Tibial artery (tissue), 4 donors: ENCODE results near the gene SNAPC5.
"Not testable (repeated sequence)": the region's sequence is repeated elsewhere in the genome, so short reads cannot be mapped to it uniquely, and the experiment has no call there.

Experiments used
- DNase-seq, 2 donors: peaks; one replicate each; pipeline ENCODE4 v3.0.0-alpha.2; 2019
- H3K27ac ChIP-seq, 2 donors: fragments of 200-600 bp; sonication (generic) in 1 of 2; 1 replicate in 1 of 2; 2 replicates in 1 of 2; pipeline ENCODE4 v1.5.1; 2018 to 2019; ENCODE audit warnings: mild to moderate bottlenecking in 1 of 2
- H3K27me3 ChIP-seq, 2 donors: fragments of 200-600 bp; sonication (generic) in 1 of 2; one replicate each; pipeline versions ENCODE4 v1.5.1 to v1.6.0; 2016 to 2019
- H3K36me3 ChIP-seq, 3 donors: fragments of 200-600 bp; sonication (generic) in 2 of 3; one replicate each; pipeline ENCODE4 v1.5.1; 2016 to 2019; ENCODE audit warnings: mild to moderate bottlenecking in 2 of 3
- H3K4me1 ChIP-seq, 4 donors: fragments of 200-600 bp; sonication (generic) in 2 of 4; 1 replicate in 3 of 4; 2 replicates in 1 of 4; pipeline ENCODE4 v1.5.1; 2016 to 2019
- H3K4me3 ChIP-seq, 2 donors: fragments of 200-600 bp; sonication (generic) in 1 of 2; 1 replicate in 1 of 2; 2 replicates in 1 of 2; pipeline ENCODE4 v1.5.1; 2018 to 2019; ENCODE audit warnings: mild to moderate bottlenecking in 2 of 2
- H3K9me3 ChIP-seq, 3 donors: fragments of 200-600 bp; sonication (generic) in 1 of 3; one replicate each; pipeline ENCODE4 v1.5.1; 2016 to 2019
- CTCF ChIP-seq, 2 experiments: fragments of 200-600 bp in 1 of 2; fragments of 450-650 bp in 1 of 2; IDR thresholded peaks; one replicate each; pipeline ENCODE4 v1.5.1; 2017 to 2019; ENCODE audit warnings: antibody characterized with exemption in 2 of 2, mild to moderate bottlenecking in 1 of 2, moderate library complexity in 1 of 2
- intact Hi-C: fragments of 100-400 bp; cut with DNase I; formaldehyde crosslinking; loops from one replicate; pipeline ENCODE4 v1.15.0; 2023; ENCODE audit warnings: low total_unique reads

Gene SNAPC5

GRCh38 chr15:66474135-66474534, 23.4 kb downstream of the SNAPC5 start:
- no peak overlapping the region for H3K4me3 ChIP-seq
- H3K9me3 ChIP-seq = no peaks in the 10 kb centered on the region
- no peak for DNase-seq
- H3K27me3 ChIP-seq = no peaks in the 10 kb centered on the region
- intact Hi-C loops = no loop called here
- H3K36me3 ChIP-seq = no peaks in the 10 kb centered on the region
- no peak for TF ChIP-seq CTCF (IDR thresholded peaks at IDR 0.05)
- H3K27ac ChIP-seq = no peak overlapping the region
- H3K4me1 ChIP-seq = peaks cover 0 to 29% (median 0%) of the 10 kb centered on the region in 4 donors

GRCh38 chr15:66472176-66472999, 25.2 kb downstream of the SNAPC5 start:
- no peaks in the 10 kb centered on the region for H3K27me3 ChIP-seq
- intact Hi-C loops = no loop called here
- DNase-seq = no peak
- H3K36me3 ChIP-seq = no peaks in the 10 kb centered on the region
- TF ChIP-seq CTCF (IDR thresholded peaks at IDR 0.05) = no peak
- H3K9me3 ChIP-seq = no peaks in the 10 kb centered on the region
- no peak overlapping the region for H3K4me3 ChIP-seq
- peaks cover 0 to 29% (median 0%) of the 10 kb centered on the region in 4 donors for H3K4me1 ChIP-seq
- peak overlapping the region in 1 of 2 donors; percentile 49 for H3K27ac ChIP-seq

GRCh38 chr15:66470825-66471224, 26.7 kb downstream of the SNAPC5 start:
- intact Hi-C loops, H3K4me3 ChIP-seq, DNase-seq, H3K27me3 ChIP-seq, H3K36me3 ChIP-seq, H3K9me3 ChIP-seq, H3K27ac ChIP-seq: not testable (repeated sequence)
- H3K4me1 ChIP-seq = peaks cover 0 to 29% (median 0%) of the 10 kb centered on the region in 4 donors

- intact Hi-C loops, H3K9me3 ChIP-seq, DNase-seq, H3K27ac ChIP-seq, H3K36me3 ChIP-seq, H3K27me3 ChIP-seq, H3K4me3 ChIP-seq: not testable (repeated sequence)
- peaks cover 0 to 12% (median 0%) of the 10 kb centered on the region in 4 donors for H3K4me1 ChIP-seq
Observed at GRCh38 chr15:66467162-66468040, 30.2 kb downstream of the SNAPC5 start.

- H3K9me3 ChIP-seq, intact Hi-C loops, DNase-seq, H3K4me1 ChIP-seq, H3K27ac ChIP-seq, H3K4me3 ChIP-seq, H3K27me3 ChIP-seq, H3K36me3 ChIP-seq: not testable (repeated sequence)
Observed at GRCh38 chr15:66465294-66465693, 32.3 kb downstream of the SNAPC5 start.

GRCh38 chr15:66462627-66463026, 34.9 kb downstream of the SNAPC5 start:
- H3K27ac ChIP-seq = no peak overlapping the region
- no peak for DNase-seq
- no peaks in the 10 kb centered on the region for H3K36me3 ChIP-seq
- H3K27me3 ChIP-seq = no peaks in the 10 kb centered on the region
- no peak overlapping the region for H3K4me3 ChIP-seq
- H3K9me3 ChIP-seq = no peaks in the 10 kb centered on the region
- no peaks in the 10 kb centered on the region for H3K4me1 ChIP-seq
- TF ChIP-seq CTCF (IDR thresholded peaks at IDR 0.05) = no peak
- intact Hi-C loops = no loop called here

- no peak overlapping the region for H3K27ac ChIP-seq
- no peaks in the 10 kb centered on the region for H3K4me1 ChIP-seq
- no peak for TF ChIP-seq CTCF (IDR thresholded peaks at IDR 0.05)
- no peaks in the 10 kb centered on the region for H3K36me3 ChIP-seq
- H3K4me3 ChIP-seq = no peak overlapping the region
- no peak for DNase-seq
- no peaks in the 10 kb centered on the region for H3K27me3 ChIP-seq
- intact Hi-C loops = no loop called here
- H3K9me3 ChIP-seq = no peaks in the 10 kb centered on the region
Observed at GRCh38 chr15:66461917-66462316, 35.6 kb downstream of the SNAPC5 start.

GRCh38 chr15:66461294-66461693, 36.3 kb downstream of the SNAPC5 start:
- DNase-seq, H3K36me3 ChIP-seq, H3K4me1 ChIP-seq, H3K4me3 ChIP-seq, intact Hi-C loops, H3K9me3 ChIP-seq, H3K27me3 ChIP-seq, H3K27ac ChIP-seq: not testable (repeated sequence)
